ENCODE measurements around the gene L2HGDH. TPM values are rescaled to one million over a fixed set of nuclear protein-coding genes. Genes with fewer than 3 reads are reported as not detected.
A peak's percentile ranks its signal among the peaks of the same experiment; 100 is the strongest.
"Not testable (repeated sequence)": the region's sequence is repeated elsewhere in the genome, so short reads cannot be mapped to it uniquely, and the experiment has no call there.

Gene L2HGDH
- total RNA-seq: 10 to 100 TPM in 1 of 2 experiments, 1 to 10 TPM in 1; 9.7 to 10.0 TPM

- peak; percentile 91 for DNase-seq
- H3K27ac Mint-ChIP-seq: peak within 1 kb of the TSS; percentile 84
- H3K27me3 Mint-ChIP-seq: no peaks in the 10 kb centered on the region
- ChIA-PET CTCF (interaction anchor here (0.6 to 3.1 kb wide), 15 partner anchors 8 to 692 kb away, joined by 3 to 40 read pairs (median 4); partner anchors contain the start of genes MAP4K5, MGAT2, NEMF and RPL36AL), POLR2A (interaction anchor here (0.7 to 3.2 kb wide), 23 partner anchors 9 to 726 kb away, joined by 3 to 32 read pairs (median 5); partner anchors contain the start of genes ARF6, CDKL1, DNAAF2 and LRR1)
- peaks cover 3% of the 10 kb centered on the region for H3K9me3 Mint-ChIP-seq
- H3K36me3 Mint-ChIP-seq (ENCODE audit: low read depth): peaks cover 22% of the 10 kb centered on the region
- H3K4me1 Mint-ChIP-seq: peaks cover 35% of the 10 kb centered on the region
- peak within 1 kb of the TSS; percentile 95 for H3K4me3 Mint-ChIP-seq
These were observed at the start of gene L2HGDH, which contains the start of gene DMAC2L for GRCh38 chr14:50311972-50312733. Gene L2HGDH, minus strand, starts transcription at chr14:50312229. Its CDS starts 79 bp downstream, at chr14:50312150. Gene DMAC2L, plus strand, starts transcription at chr14:50312324. Its CDS starts 9,164 bp downstream, at chr14:50321488.

GRCh38 chr14:50360851-50361250, 48.8 kb upstream of the L2HGDH start:
- no peak overlapping the region for H3K27ac Mint-ChIP-seq
- ChIA-PET POLR2A (interaction anchor here (1.1 kb wide), 1 partner anchor 14 kb away, joined by 3 read pairs; no protein-coding TSS in a partner anchor), CTCF (interaction anchor here (0.7 to 0.9 kb wide), 2 partner anchors 40 to 250 kb away, joined by 3 read pairs; no protein-coding TSS in a partner anchor)
- H3K9me3 Mint-ChIP-seq: peaks cover 3% of the 10 kb centered on the region
- peaks cover 21% of the 10 kb centered on the region for H3K4me1 Mint-ChIP-seq
- H3K27me3 Mint-ChIP-seq: no peaks in the 10 kb centered on the region
- no peak overlapping the region for H3K4me3 Mint-ChIP-seq
- peaks cover 28% of the 10 kb centered on the region for H3K36me3 Mint-ChIP-seq (ENCODE audit: low read depth)
- no peak for DNase-seq

GRCh38 chr14:50360093-50360492, 48.1 kb upstream of the L2HGDH start:
- CTCF ChIA-PET: interaction anchor here (1.0 kb wide), 1 partner anchor 172 kb away, joined by 3 read pairs; the partner anchor contains the start of gene MAP4K5

GRCh38 chr14:50359631-50360030, 47.6 kb upstream of the L2HGDH start:
- no peak overlapping the region for H3K27ac Mint-ChIP-seq
- POLR2A ChIA-PET: interaction anchor here (0.6 to 0.7 kb wide), 2 partner anchors 48 to 98 kb away, joined by 3 read pairs; partner anchors contain the start of genes DMAC2L and L2HGDH
- H3K27me3 Mint-ChIP-seq: no peaks in the 10 kb centered on the region
- peaks cover 17% of the 10 kb centered on the region for H3K4me1 Mint-ChIP-seq
- no peak for DNase-seq
- H3K9me3 Mint-ChIP-seq: peaks cover 3% of the 10 kb centered on the region
- H3K4me3 Mint-ChIP-seq: no peak overlapping the region
- H3K36me3 Mint-ChIP-seq (ENCODE audit: low read depth): peaks cover 31% of the 10 kb centered on the region
- CTCF ChIA-PET: interaction anchor here (1.0 kb wide), 1 partner anchor 172 kb away, joined by 3 read pairs; the partner anchor contains the start of gene MAP4K5

More at GRCh38 chr14:50360093-50360492, 48.1 kb upstream of the L2HGDH start:
- no peaks in the 10 kb centered on the region for H3K27me3 Mint-ChIP-seq
- no peak for DNase-seq
- H3K4me1 Mint-ChIP-seq: peaks cover 21% of the 10 kb centered on the region
- H3K9me3 Mint-ChIP-seq: peaks cover 3% of the 10 kb centered on the region
- H3K36me3 Mint-ChIP-seq (ENCODE audit: low read depth): peaks cover 31% of the 10 kb centered on the region
- H3K27ac Mint-ChIP-seq: no peak overlapping the region
- POLR2A ChIA-PET: interaction anchor here (0.7 kb wide), 1 partner anchor 99 kb away, joined by 3 read pairs; no protein-coding TSS in a partner anchor
- H3K4me3 Mint-ChIP-seq: no peak overlapping the region

- H3K27ac Mint-ChIP-seq: no peak overlapping the region
- peaks cover 7% of the 10 kb centered on the region for H3K4me1 Mint-ChIP-seq
- DNase-seq: no peak
- ChIA-PET CTCF (no interaction called here), POLR2A (no interaction called here)
- no peak overlapping the region for H3K4me3 Mint-ChIP-seq
- H3K9me3 Mint-ChIP-seq: peaks cover 3% of the 10 kb centered on the region
- H3K36me3 Mint-ChIP-seq (ENCODE audit: low read depth): peaks cover 31% of the 10 kb centered on the region
- no peaks in the 10 kb centered on the region for H3K27me3 Mint-ChIP-seq
These were observed 45.8 kb upstream of the L2HGDH start for GRCh38 chr14:50357753-50358395.

- Mint-ChIP-seq H3K27ac (no peak overlapping the region), H3K4me1 (no peaks in the 10 kb centered on the region), H3K4me3 (no peak overlapping the region), H3K27me3 (no peaks in the 10 kb centered on the region), H3K9me3 (no peaks in the 10 kb centered on the region), H3K36me3 (ENCODE audit: low read depth) (peaks cover 24% of the 10 kb centered on the region)
- ChIA-PET POLR2A (no interaction called here), CTCF (no interaction called here)
- no peak for DNase-seq
These were observed 45.1 kb upstream of the L2HGDH start for GRCh38 chr14:50357124-50357523.

GRCh38 chr14:50356283-50356682, 44.3 kb upstream of the L2HGDH start:
- H3K27ac Mint-ChIP-seq, H3K9me3 Mint-ChIP-seq, H3K4me3 Mint-ChIP-seq, H3K4me1 Mint-ChIP-seq, DNase-seq, H3K27me3 Mint-ChIP-seq, CTCF ChIA-PET, POLR2A ChIA-PET: not testable (repeated sequence)
- H3K36me3 Mint-ChIP-seq (ENCODE audit: low read depth): peaks cover 24% of the 10 kb centered on the region

GRCh38 chr14:50355692-50356091, 43.7 kb upstream of the L2HGDH start:
- no peaks in the 10 kb centered on the region for H3K27me3 Mint-ChIP-seq
- no peak overlapping the region for H3K27ac Mint-ChIP-seq
- no peak for DNase-seq
- no peak overlapping the region for H3K4me3 Mint-ChIP-seq
- ChIA-PET CTCF (interaction anchor here (0.6 kb wide), 1 partner anchor 234 kb away, joined by 4 read pairs; no protein-coding TSS in a partner anchor), POLR2A (no interaction called here)
- no peaks in the 10 kb centered on the region for H3K9me3 Mint-ChIP-seq
- H3K4me1 Mint-ChIP-seq: no peaks in the 10 kb centered on the region
- H3K36me3 Mint-ChIP-seq (ENCODE audit: low read depth): peaks cover 22% of the 10 kb centered on the region

- Mint-ChIP-seq H3K4me1 (no peaks in the 10 kb centered on the region), H3K9me3 (no peaks in the 10 kb centered on the region), H3K4me3 (no peak overlapping the region), H3K27me3 (no peaks in the 10 kb centered on the region), H3K36me3 (ENCODE audit: low read depth) (peaks cover 22% of the 10 kb centered on the region), H3K27ac (no peak overlapping the region)
- no peak for DNase-seq
- POLR2A ChIA-PET: no interaction called here
- CTCF ChIA-PET: no interaction called here
These were observed 42.5 kb upstream of the L2HGDH start for GRCh38 chr14:50354527-50354926.

- no peaks in the 10 kb centered on the region for H3K4me1 Mint-ChIP-seq
- no peak overlapping the region for H3K27ac Mint-ChIP-seq
- ChIA-PET POLR2A (interaction anchor here (1.5 to 1.9 kb wide), 2 partner anchors 9 to 43 kb away, joined by 3 to 5 read pairs; partner anchors contain the start of gene CDKL1), CTCF (interaction anchor here (1.3 kb wide), 1 partner anchor 32 kb away, joined by 3 read pairs; no protein-coding TSS in a partner anchor)
- no peak for DNase-seq
- no peaks in the 10 kb centered on the region for H3K27me3 Mint-ChIP-seq
- peaks cover 20% of the 10 kb centered on the region for H3K36me3 Mint-ChIP-seq (ENCODE audit: low read depth)
- H3K4me3 Mint-ChIP-seq: no peak overlapping the region
- no peaks in the 10 kb centered on the region for H3K9me3 Mint-ChIP-seq
These were observed 41.1 kb upstream of the L2HGDH start for GRCh38 chr14:50353126-50353525.

- Mint-ChIP-seq H3K9me3 (no peaks in the 10 kb centered on the region), H3K36me3 (ENCODE audit: low read depth) (peaks cover 16% of the 10 kb centered on the region), H3K4me1 (no peaks in the 10 kb centered on the region), H3K27me3 (no peaks in the 10 kb centered on the region), H3K4me3 (no peak overlapping the region), H3K27ac (no peak overlapping the region)
- CTCF ChIA-PET: interaction anchor here (1.3 kb wide), 1 partner anchor 32 kb away, joined by 3 read pairs; no protein-coding TSS in a partner anchor
- DNase-seq: no peak
- POLR2A ChIA-PET: interaction anchor here (1.5 to 1.9 kb wide), 2 partner anchors 10 to 44 kb away, joined by 3 to 5 read pairs; partner anchors contain the start of gene CDKL1
These were observed 40.6 kb upstream of the L2HGDH start for GRCh38 chr14:50352584-50352983.

GRCh38 chr14:50350975-50351374, 38.9 kb upstream of the L2HGDH start:
- peaks cover 4% of the 10 kb centered on the region for H3K36me3 Mint-ChIP-seq (ENCODE audit: low read depth)
- H3K9me3 Mint-ChIP-seq: no peaks in the 10 kb centered on the region
- H3K4me1 Mint-ChIP-seq: no peaks in the 10 kb centered on the region
- ChIA-PET POLR2A (interaction anchor here (1.0 to 1.1 kb wide), 2 partner anchors 13 to 30 kb away, joined by 3 to 4 read pairs; no protein-coding TSS in a partner anchor), CTCF (no interaction called here)
- no peak overlapping the region for H3K27ac Mint-ChIP-seq
- H3K27me3 Mint-ChIP-seq: no peaks in the 10 kb centered on the region
- H3K4me3 Mint-ChIP-seq: no peak overlapping the region
- DNase-seq: no peak

Data from activated CD4-positive, alpha-beta memory T cell treated with anti-CD3 and anti-CD28 coated beads, Interleukin-2, amount 10 ng/mL, durations not matched to agents 7 days and 5 days (primary cell).